Keratinocyte (primary cell): ENCODE measurements around the gene TM7SF3.

ENCODE experiments used
- EZH2 ChIP-seq: IDR thresholded peaks from one replicate; pipeline ENCODE4 v1.6.1; 2012; ENCODE audit warnings: inconsistent platforms, mild to moderate bottlenecking, low read length, moderate library complexity
- TF ChIP-seq, protein P1 (sequence below), 3 experiments: IDR thresholded peaks in 1 of 3; conservative IDR thresholded peaks in 1 of 3; optimal IDR thresholded peaks in 1 of 3; 2 replicates in 2 of 3; 3 replicates in 1 of 3; pipeline versions ENCODE3 to v1.5.1; 2011; ENCODE audit warnings: low read length in 3 of 3, mild to moderate bottlenecking in 3 of 3, moderate library complexity in 2 of 3, control low read depth in 1 of 3, inconsistent platforms in 1 of 3; ENCODE audit not compliant: insufficient read depth in 2 of 3; ENCODE audit errors: extremely low read depth in 1 of 3

DNA sequence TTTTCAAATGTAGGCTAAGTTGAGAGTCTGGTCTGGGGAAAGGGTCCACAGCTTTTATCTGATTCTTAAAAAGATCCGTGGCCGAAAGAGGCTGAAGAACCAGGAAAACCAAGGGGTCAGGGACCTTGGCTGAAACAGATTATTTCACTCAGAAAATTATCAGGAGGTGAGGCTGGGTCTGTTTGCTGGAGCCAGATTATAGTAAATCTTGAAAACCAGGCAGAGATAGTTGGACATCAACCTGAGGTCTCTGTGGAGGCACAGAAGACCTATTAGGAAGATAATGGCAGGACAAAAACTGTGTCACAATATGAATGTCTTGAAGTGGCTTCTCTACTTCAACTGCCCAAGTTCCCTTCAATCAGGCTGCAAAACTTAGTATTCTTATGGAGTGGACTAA lies 6.6 kb upstream of the TM7SF3 start:
- TF ChIP-seq, protein P1, sequence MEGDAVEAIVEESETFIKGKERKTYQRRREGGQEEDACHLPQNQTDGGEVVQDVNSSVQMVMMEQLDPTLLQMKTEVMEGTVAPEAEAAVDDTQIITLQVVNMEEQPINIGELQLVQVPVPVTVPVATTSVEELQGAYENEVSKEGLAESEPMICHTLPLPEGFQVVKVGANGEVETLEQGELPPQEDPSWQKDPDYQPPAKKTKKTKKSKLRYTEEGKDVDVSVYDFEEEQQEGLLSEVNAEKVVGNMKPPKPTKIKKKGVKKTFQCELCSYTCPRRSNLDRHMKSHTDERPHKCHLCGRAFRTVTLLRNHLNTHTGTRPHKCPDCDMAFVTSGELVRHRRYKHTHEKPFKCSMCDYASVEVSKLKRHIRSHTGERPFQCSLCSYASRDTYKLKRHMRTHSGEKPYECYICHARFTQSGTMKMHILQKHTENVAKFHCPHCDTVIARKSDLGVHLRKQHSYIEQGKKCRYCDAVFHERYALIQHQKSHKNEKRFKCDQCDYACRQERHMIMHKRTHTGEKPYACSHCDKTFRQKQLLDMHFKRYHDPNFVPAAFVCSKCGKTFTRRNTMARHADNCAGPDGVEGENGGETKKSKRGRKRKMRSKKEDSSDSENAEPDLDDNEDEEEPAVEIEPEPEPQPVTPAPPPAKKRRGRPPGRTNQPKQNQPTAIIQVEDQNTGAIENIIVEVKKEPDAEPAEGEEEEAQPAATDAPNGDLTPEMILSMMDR (optimal IDR thresholded peaks at IDR 0.05 in 1 of 3, IDR thresholded peaks at IDR 0.05 in 1 of 3, conservative IDR thresholded peaks at IDR 0.05 in 1 of 3; ENCODE audit: extremely low read depth in 1 of 3, insufficient read depth in 2 of 3, low read length in 3 of 3), result no peak
- no peak for TF ChIP-seq EZH2
